Measurements from ENCODE around the gene SLC25A23. TPM values are rescaled to one million over a fixed set of nuclear protein-coding genes. Genes with fewer than 3 reads are reported as not detected.

The SLC25A23 gene
- total and polyA plus RNA-seq, 2 experiments from 2014 or later: 12.5 to 33.2 TPM

GRCh38 chr19:6443986-6444385, 15.6 kb downstream of the SLC25A23 start:
- H3K27ac ChIP-seq: no peak overlapping the region
- no peak overlapping the region for H3K9ac ChIP-seq
- no peaks in the 10 kb centered on the region for H3K27me3 ChIP-seq (replicated peaks; ENCODE audit: insufficient read depth)
- in situ Hi-C loops (cut with MboI): no loop called here
- no peak overlapping the region for H3K4me2 ChIP-seq (ENCODE audit: unreplicated experiment)
- no peaks in the 10 kb centered on the region for H3F3A ChIP-seq (ENCODE audit: insufficient read depth)
- 87 to 88% methylated on average over 13 of the region's 13 CpGs for WGBS, 2 experiments (ENCODE audit: low coverage in 1 of 2, low lambda C conversion rate in 2 of 2, missing lambda C conversion rate in 2 of 2)
- H3K9me3 ChIP-seq (ENCODE audit: low read depth): no peaks in the 10 kb centered on the region
- H3K4me1 ChIP-seq (ENCODE audit: insufficient read depth): no peaks in the 10 kb centered on the region
- H3K4me3 ChIP-seq: no peak overlapping the region
- TF ChIP-seq EZH2phosphoT487 (IDR thresholded peaks at IDR 0.05; ENCODE audit: insufficient read depth, low read depth): no peak
- TF ChIP-seq EZH2 (IDR thresholded peaks at IDR 0.05; ENCODE audit: insufficient read depth, poor library complexity, severe bottlenecking): no peak
- H3K36me3 ChIP-seq (ENCODE audit: low read depth): no peaks in the 10 kb centered on the region
- H3K79me2 ChIP-seq (ENCODE audit: insufficient read depth): no peaks in the 10 kb centered on the region
- no peak for DNase-seq
- no peaks in the 10 kb centered on the region for H4K20me1 ChIP-seq (ENCODE audit: insufficient read depth)
- H2AFZ ChIP-seq: no peak overlapping the region
- no peaks in the 10 kb centered on the region for H3K9me2 ChIP-seq (ENCODE audit: insufficient read depth)

GRCh38 chr19:6442087-6442688, 17.4 kb downstream of the SLC25A23 start:
- Histone ChIP-seq H3K79me2 (ENCODE audit: insufficient read depth) (no peaks in the 10 kb centered on the region), H3K36me3 (ENCODE audit: low read depth) (no peaks in the 10 kb centered on the region), H2AFZ (no peak overlapping the region), H3K27me3 (replicated peaks; ENCODE audit: insufficient read depth) (no peaks in the 10 kb centered on the region), H3K9me2 (ENCODE audit: insufficient read depth) (no peaks in the 10 kb centered on the region), H3K4me2 (ENCODE audit: unreplicated experiment) (no peak overlapping the region), H3K4me3 (no peak overlapping the region), H4K20me1 (ENCODE audit: insufficient read depth) (no peaks in the 10 kb centered on the region), H3K9me3 (ENCODE audit: low read depth) (no peaks in the 10 kb centered on the region), H3F3A (ENCODE audit: insufficient read depth) (no peaks in the 10 kb centered on the region), H3K4me1 (ENCODE audit: insufficient read depth) (no peaks in the 10 kb centered on the region), H3K9ac (no peak overlapping the region), H3K27ac (no peak overlapping the region)
- TF ChIP-seq EZH2 (IDR thresholded peaks at IDR 0.05; ENCODE audit: insufficient read depth, poor library complexity, severe bottlenecking): no peak
- TF ChIP-seq EZH2phosphoT487 (IDR thresholded peaks at IDR 0.05; ENCODE audit: insufficient read depth, low read depth): no peak
- 74 to 86% methylated on average over 11 to 13 of the region's 13 CpGs for WGBS, 2 experiments (ENCODE audit: low coverage in 1 of 2, low lambda C conversion rate in 2 of 2, missing lambda C conversion rate in 2 of 2)
- DNase-seq: no peak
- in situ Hi-C loops (cut with MboI): no loop called here

DNA sequence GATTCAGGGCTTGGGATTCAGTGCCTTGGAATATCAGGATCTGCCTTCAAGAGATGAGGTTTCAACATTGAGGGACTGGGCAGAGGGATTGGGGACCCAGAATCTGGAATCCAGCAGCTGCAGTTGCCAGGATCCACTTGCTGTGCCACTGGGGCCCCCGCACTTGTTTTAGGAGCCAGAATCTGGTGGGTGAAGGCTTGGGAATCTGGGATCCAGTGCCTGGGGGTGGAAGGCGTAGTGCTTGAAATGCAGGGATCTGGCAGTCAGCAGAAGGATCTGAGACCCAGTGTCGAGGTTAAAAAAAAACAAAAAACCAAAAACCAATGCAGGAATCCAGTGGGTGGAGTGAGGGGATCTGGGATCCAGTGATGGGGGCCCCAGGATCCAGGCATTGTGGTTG, 18.7 kb downstream of the SLC25A23 start:
- Histone ChIP-seq H3K9me3 (ENCODE audit: low read depth) (no peaks in the 10 kb centered on the region), H3K4me3 (no peak overlapping the region), H3F3A (ENCODE audit: insufficient read depth) (no peaks in the 10 kb centered on the region), H3K79me2 (ENCODE audit: insufficient read depth) (no peaks in the 10 kb centered on the region), H3K9me2 (ENCODE audit: insufficient read depth) (no peaks in the 10 kb centered on the region), H3K4me1 (ENCODE audit: insufficient read depth) (no peaks in the 10 kb centered on the region), H3K36me3 (ENCODE audit: low read depth) (no peaks in the 10 kb centered on the region), H2AFZ (no peak overlapping the region), H3K9ac (no peak overlapping the region), H3K27me3 (replicated peaks; ENCODE audit: insufficient read depth) (no peaks in the 10 kb centered on the region), H3K27ac (no peak overlapping the region), H3K4me2 (ENCODE audit: unreplicated experiment) (no peak overlapping the region), H4K20me1 (ENCODE audit: insufficient read depth) (no peaks in the 10 kb centered on the region)
- 68 to 77% methylated on average over 3 of the region's 3 CpGs for WGBS, 2 experiments (ENCODE audit: low coverage in 1 of 2, low lambda C conversion rate in 2 of 2, missing lambda C conversion rate in 2 of 2)
- DNase-seq: no peak
- in situ Hi-C loops (cut with MboI): no loop called here
- no peak for TF ChIP-seq EZH2 (IDR thresholded peaks at IDR 0.05; ENCODE audit: insufficient read depth, poor library complexity, severe bottlenecking)
- TF ChIP-seq EZH2phosphoT487 (IDR thresholded peaks at IDR 0.05; ENCODE audit: insufficient read depth, low read depth): no peak

DNA sequence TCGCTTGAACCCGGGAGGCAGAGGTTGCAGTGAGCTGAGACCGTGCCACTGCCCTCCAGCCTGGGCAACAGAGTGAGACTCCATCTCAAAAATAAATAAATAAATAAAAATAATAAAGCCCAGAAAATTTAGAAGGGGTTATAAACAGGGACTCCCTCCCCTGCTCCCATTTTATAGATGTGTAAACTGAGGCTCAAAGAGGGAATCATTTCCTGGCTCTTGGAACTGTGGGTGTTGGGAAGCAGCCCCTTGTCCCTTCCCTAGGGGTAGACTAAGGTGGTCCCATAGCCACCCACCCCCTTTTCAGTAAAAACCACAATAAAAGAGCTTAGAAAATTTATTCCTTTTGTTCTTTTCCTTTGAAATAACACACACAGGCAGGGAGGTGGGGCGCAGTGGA, 19.8 kb downstream of the SLC25A23 start:
- in situ Hi-C loops (cut with MboI): no loop called here
- Histone ChIP-seq H3K9me3 (ENCODE audit: low read depth) (no peaks in the 10 kb centered on the region), H3K9ac (no peak overlapping the region), H3K4me2 (ENCODE audit: unreplicated experiment) (no peak overlapping the region), H4K20me1 (ENCODE audit: insufficient read depth) (no peaks in the 10 kb centered on the region), H3K9me2 (ENCODE audit: insufficient read depth) (no peaks in the 10 kb centered on the region), H3K27ac (no peak overlapping the region), H3K27me3 (replicated peaks; ENCODE audit: insufficient read depth) (no peaks in the 10 kb centered on the region), H3F3A (ENCODE audit: insufficient read depth) (no peaks in the 10 kb centered on the region), H3K36me3 (ENCODE audit: low read depth) (no peaks in the 10 kb centered on the region), H2AFZ (no peak overlapping the region), H3K4me3 (no peak overlapping the region), H3K79me2 (ENCODE audit: insufficient read depth) (no peaks in the 10 kb centered on the region), H3K4me1 (ENCODE audit: insufficient read depth) (no peaks in the 10 kb centered on the region)
- 59 to 71% methylated on average over 4 of the region's 4 CpGs for WGBS, 2 experiments (ENCODE audit: low coverage in 1 of 2, low lambda C conversion rate in 2 of 2, missing lambda C conversion rate in 2 of 2)
- TF ChIP-seq EZH2phosphoT487 (IDR thresholded peaks at IDR 0.05; ENCODE audit: insufficient read depth, low read depth): no peak
- no peak for TF ChIP-seq EZH2 (IDR thresholded peaks at IDR 0.05; ENCODE audit: insufficient read depth, poor library complexity, severe bottlenecking)
- no peak for DNase-seq

DNA sequence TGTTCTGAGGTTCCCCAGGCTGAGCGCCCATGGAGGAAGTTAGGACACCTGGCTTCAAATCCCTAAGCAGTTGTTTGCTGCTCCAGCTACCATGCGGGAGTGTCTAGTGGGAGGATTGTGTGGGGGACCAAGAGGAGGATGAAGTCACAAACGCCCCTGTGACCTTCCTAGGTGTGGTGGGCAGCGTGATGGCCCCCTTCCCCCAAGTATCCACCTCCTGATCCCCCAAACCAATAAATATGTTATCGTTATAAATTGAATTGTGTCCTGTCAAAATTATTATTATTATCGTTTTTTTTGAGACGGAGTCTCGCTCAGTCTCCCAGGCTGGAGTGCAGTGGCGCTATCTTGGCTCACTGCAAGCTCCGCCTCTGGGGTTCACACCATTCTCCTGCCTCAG, 25.9 kb downstream of the SLC25A23 start, which contains the start of gene SLC25A41:
Gene SLC25A41, minus strand, starts transcription at position 101 of the 400 bp plus-strand sequence. Its CDS starts 70 bp downstream, at position 31.
- no peak within 1 kb of the TSS for H3K4me2 ChIP-seq (ENCODE audit: unreplicated experiment)
- H3F3A ChIP-seq (ENCODE audit: insufficient read depth): no peaks in the 10 kb centered on the region
- H3K4me3 ChIP-seq: no peak within 1 kb of the TSS
- in situ Hi-C loops (cut with MboI): no loop called here
- no peak within 1 kb of the TSS for H3K9ac ChIP-seq
- H2AFZ ChIP-seq: no peak within 1 kb of the TSS
- WGBS, 2 experiments (ENCODE audit: low coverage in 1 of 2, low lambda C conversion rate in 2 of 2, missing lambda C conversion rate in 2 of 2): 81 to 82% methylated on average over 10 of the region's 10 CpGs
- H3K27ac ChIP-seq: no peak within 1 kb of the TSS
- no peak for DNase-seq
- H3K79me2 ChIP-seq (ENCODE audit: insufficient read depth): no peaks in the 10 kb centered on the region
- no peaks in the 10 kb centered on the region for H4K20me1 ChIP-seq (ENCODE audit: insufficient read depth)
- no peaks in the 10 kb centered on the region for H3K9me3 ChIP-seq (ENCODE audit: low read depth)
- no peaks in the 10 kb centered on the region for H3K27me3 ChIP-seq (replicated peaks; ENCODE audit: insufficient read depth)
- no peak for TF ChIP-seq EZH2 (IDR thresholded peaks at IDR 0.05; ENCODE audit: insufficient read depth, poor library complexity, severe bottlenecking)
- TF ChIP-seq EZH2phosphoT487 (IDR thresholded peaks at IDR 0.05; ENCODE audit: insufficient read depth, low read depth): no peak
- H3K9me2 ChIP-seq (ENCODE audit: insufficient read depth): no peaks in the 10 kb centered on the region
- no peaks in the 10 kb centered on the region for H3K4me1 ChIP-seq (ENCODE audit: insufficient read depth)
- no peaks in the 10 kb centered on the region for H3K36me3 ChIP-seq (ENCODE audit: low read depth)

Data from GM23248 (cell line).